Eye (tissue), 1 donor: ENCODE measurements around the gene PPP2R5B.
A peak's percentile ranks its signal among the peaks of the same experiment; 100 is the strongest.
"Not testable (repeated sequence)": the region's sequence is repeated elsewhere in the genome, so short reads cannot be mapped to it uniquely, and the experiment has no call there.

Experiments
- DNase-seq: peaks from one replicate; pipeline ENCODE4 v3.0.0-alpha.2; 2015

Gene PPP2R5B

DNA sequence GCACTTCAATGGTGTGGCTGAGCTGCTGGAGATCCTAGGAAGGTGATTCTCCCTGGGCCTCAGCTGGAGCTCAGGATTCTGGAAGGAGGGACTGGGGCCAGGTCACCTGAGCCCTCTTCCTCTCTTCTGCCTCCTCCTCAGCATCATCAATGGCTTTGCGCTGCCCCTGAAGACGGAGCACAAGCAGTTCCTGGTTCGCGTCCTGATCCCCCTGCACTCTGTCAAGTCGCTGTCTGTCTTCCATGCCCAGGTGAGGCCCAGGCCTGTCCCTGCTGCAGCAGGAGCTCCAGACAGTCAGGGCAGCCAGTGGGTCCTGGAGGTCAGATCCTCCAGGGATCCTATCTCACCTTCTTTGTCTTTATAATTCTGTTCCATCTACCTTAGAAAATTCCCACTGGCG, 5.9 kb downstream of the PPP2R5B start:
- no peak for DNase-seq

DNA sequence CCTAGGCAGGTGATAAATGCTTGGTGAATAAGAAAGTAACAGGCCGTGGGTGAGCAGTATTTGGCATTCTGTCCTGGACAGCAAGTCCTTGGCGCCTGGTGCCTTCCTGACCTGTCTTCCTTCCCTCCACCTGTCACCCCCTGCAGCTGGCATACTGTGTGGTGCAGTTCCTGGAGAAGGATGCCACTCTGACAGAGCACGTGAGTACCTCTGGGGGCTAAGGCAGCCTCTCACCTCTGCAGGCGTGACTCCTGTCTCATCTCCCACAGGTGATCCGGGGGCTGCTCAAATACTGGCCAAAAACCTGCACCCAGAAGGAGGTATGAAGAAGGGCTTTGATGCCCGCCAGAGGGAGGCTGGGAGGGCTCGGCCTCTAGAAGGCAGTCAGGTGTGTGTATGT, 6.8 kb downstream of the PPP2R5B start:
- no peak for DNase-seq

DNA sequence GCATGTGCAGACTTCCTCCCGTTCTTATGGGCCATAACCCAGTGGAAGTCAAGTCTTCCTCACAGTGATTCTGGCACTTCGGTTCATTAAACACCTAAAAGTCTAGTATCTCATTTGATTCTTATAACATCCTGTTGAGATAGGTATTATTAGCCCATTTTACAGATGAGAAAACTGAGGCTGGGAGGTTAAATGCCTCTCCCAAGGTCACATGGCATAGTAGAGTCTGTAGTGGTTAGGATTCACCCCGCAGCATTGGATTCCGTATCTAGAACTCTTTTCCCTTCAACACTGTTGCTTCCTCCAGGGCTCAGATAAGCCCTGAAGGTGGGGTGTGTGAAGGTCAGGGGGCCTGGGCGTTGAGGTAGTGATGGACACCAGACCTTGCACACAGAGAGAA, 7.8 kb downstream of the PPP2R5B start:
- no peak for DNase-seq

DNA sequence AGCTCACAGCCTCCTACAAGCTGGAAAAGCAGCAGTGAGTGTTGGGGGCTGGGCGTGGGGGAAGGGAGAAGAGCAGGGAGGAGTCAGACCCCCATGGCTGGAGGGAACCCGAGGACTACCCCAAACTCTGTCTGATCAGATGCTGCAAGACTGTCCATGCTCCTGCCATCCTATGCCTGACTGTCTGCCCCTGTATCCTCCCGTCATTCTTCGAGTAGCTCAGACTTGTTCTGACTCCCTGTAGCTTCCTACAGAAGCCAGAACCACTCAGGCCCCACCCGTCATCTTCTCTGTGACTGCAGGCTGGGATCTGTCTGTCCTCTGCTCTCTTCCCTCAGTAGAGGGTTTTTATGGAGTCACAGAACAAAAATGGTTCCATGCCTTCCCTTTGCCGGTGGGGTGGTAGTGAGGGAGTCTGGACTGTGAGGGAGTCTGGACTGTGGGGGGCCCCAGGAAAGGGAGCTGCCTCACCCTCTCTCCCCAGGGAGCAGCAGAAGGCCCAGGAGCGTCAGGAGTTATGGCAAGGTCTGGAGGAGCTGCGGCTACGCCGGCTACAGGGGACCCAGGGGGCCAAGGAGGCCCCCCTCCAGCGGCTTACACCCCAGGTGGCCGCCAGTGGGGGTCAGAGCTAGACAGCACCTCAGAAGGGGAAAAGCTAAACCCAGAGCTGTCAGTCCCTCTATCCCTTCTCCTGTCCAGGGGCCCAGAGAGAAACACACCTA, 8.9 kb downstream of the PPP2R5B start:
- no peak for DNase-seq

DNA sequence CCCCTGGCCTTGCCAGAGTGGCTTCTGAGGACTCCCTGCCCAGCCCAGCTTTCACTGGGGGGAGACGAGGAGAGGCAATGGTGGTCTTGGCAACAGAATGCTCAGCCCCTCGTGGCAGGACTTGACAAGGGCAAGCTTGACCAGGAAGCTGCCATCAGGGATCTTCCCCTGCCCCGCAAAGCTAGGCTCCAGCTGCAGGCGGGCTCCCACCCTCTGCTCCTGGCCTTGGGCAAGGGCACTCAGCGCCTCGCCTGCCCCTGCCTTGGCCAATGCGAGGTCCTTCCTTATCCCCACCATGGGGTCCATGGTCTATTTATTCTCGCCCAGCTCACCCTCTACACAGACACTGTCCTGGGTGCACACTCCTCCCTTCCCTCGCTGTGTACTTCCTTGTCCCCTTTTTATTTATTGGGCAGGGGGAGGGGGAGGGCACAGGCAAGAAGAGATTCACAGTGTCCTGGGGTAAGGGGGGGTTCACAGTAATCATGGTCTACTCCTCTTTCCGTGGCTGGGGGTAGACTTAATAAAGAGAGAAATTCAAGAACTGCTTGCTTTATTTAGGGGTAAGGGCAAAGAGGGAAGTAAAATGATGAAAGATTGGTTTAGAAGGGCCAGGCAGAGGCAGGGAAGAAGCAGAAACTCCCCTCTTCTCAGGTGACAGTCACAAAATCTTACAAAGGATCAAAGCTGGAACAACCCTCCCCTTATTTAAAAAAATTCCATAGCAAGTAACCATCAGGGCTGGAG, 9.6 kb downstream of the PPP2R5B start:
- no peak for DNase-seq

DNA sequence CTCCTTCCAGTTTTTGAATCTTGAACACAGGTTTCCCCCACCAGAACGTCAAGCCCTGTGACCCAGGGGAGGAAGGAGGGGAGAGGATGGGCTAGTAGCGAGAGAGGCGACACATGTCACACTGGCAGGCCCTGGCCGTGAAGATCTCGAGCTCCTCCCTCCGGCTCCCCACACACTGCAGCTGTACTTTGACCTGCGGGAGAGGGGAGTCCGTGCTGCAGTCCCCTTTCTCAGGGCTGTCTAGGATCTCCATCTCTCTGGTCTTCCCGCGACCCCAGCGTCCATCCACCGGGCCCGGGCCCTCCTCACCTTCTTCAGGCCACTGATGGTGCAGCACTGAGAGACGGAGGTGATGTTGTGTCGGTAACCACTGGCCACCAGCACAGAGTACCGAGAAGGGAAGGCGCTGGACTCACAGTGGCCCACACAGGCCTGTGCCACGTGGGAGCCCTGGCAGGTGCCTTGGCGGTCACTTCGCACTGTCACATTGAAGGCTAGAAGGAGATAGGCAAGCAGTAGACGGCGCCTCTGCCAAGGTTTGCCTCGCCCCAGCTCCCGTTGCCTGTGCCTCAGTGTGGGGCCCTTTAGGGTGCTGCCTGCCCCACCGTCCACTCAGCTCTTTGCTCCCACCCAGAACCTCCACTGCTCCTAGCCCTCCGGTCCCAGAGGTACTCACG, 10.3 kb downstream of the PPP2R5B start:
- no peak for DNase-seq

DNA sequence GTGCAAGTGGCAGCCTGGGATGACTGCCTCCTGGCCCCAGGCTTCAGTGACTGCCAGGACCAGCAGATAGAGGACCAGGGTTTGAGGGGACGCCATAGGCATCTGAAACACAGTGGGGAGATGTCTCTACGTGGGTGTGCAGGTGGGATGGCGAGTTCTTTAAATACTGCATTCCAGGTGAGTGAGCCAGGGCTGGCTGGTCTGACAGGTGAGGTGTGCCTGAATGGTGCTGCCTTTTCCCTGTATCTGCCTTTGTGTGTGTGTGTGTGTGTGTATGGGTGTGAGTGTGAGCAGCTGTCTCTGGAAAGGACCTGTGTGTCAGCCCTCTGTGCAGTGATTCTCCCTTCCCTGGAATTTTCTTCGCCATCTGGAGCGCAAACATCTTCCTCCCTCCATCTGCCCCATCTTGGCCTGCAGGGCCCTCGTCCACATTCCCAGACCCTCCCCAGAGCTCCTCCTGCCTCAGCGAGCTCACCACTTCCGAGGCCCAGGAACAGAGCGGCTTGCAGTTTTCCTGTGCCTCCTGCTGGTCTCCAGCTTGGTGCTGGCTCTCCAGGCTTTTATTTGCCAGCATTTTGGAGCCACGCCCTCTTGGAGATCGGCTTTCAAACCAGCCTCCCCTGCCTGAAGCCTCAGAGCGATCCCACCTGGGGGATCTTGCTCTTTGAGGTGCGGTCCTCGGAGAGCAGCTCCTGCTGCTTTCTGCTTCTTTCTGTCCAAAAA, 11.0 kb downstream of the PPP2R5B start, which contains the start of gene GPHA2:
TSS of gene GPHA2 (minus strand) at position 535 of the 723 bp plus-strand sequence. CDS start at position 102, 433 bp downstream.
- DNase-seq, result peak; percentile 46

DNA sequence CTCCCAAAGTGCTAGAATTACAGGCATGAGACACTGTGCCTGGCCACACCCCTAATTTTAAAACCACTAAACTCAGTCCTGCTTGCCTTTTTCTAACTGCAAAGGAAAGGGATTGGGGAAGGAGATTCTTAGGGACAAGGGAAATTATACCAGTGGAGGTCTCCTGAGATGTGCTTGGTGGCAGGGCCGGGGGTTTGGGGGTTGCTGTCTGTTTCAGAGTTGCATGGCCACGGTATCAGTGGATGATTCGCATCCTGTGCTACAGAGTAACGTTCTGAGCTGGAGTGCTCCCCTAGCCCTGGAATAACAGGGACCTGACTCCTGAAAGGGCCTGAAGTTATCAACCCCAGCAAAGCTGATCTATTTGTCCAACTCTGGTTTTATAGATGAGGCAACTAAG, 12.1 kb downstream of the PPP2R5B start:
- DNase-seq, result no peak

DNA sequence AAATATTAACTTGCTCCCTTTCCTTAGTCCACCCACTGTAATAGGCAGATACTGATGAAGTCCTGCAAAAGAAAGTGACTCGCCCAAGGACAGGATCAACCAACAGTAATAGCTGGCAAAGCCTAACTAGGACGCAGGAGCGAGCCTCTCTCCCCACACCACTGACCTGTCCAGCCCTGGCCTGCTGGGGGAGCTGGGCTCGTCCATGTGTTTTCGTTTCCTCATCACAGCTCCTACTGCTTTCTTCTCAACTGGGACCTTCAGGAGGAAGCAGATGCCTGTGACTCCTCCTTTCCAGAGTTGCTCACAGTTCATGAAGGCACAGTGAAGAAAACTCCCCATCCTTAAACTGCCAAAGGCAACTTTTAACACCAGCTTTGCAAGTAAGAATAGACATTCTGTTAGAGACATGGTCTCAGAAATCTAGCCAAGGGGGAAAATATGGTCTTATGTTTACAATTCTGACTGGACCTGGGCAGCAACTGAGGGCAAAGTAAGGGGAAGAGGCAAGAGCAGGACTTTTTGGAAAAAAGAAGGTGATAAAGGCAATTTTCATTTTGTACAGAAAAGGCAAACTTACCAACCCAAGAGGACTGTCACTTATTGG, 22.8 kb downstream of the PPP2R5B start:
- DNase-seq, result no peak

DNA sequence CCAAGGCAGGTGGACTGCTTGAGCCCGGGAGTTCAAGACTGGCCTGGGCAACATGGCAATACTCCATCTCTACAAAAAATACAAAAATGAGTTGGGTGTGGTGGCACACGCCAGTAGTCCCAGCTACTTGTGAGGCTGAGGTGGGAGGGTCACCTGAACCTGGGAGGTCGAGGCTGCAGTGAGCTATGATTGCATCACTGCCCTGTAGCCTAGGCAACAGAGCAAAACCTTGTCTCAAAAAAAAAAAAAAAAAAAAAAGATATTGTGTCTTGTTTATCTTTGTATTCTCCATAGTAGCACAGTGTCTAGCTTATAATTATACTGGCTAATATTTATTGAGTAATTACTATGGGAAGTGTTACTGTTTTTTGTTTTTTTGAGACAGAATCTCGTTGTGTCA, 27.0 kb downstream of the PPP2R5B start:
- DNase-seq, result no peak

DNA sequence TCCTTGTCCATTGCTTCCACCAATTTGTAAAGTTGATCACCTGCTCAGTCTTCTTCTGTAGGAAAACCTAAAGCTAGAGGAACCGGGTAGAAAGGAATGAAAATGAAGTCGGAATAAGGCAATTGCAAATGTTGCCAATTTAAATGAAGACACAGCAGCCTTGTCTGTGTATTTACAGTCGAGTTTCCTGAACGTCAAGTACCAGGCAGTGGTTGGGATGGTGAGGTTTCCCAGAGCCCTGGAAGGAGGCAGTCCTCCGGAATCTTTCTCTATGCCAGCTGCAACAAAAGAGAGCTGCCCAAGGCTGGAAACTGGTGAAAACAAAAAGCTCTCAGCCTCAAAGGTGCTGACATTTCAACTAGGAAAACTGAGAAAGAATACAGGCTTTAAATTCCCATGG, 29.7 kb downstream of the PPP2R5B start:
- DNase-seq, result no peak

DNA sequence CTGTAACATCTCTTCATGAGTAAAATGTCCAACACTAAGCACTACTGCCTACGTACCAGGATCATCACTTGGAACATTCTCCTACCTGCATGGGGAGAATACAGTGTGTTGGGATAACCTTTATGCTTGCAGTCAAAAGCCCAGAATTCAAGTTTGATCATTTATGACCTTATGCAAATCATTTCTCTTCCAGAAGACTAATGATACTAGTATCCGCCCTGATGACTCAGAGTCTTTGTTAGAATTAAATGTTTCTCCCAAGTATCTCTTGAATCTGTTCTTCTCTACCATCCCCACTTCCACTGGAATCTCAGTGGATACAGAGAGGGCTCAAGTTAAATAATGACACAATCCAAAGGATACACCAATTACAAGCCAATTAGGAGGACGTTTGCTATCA, 35.0 kb downstream of the PPP2R5B start:
- no peak for DNase-seq

DNA sequence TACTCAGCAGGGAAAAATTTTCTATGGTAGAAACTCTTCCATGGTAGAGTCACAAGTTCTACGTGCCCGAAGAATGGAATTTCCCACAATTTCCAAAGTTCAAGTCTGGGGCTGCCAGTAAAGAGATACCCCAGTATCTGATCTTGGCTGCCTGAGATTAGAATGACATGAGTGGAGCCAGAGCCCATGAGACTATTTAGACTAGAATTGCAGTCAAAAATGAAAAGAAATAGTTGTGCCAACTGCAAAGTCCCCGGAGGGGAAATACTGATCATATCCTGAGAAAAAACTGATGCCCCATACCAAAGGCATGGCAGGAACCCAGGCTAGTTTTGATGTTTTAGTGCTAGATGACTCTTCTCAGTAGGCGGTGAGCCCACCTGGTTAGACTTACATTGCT, 36.2 kb downstream of the PPP2R5B start:
- DNase-seq, result no peak

DNA sequence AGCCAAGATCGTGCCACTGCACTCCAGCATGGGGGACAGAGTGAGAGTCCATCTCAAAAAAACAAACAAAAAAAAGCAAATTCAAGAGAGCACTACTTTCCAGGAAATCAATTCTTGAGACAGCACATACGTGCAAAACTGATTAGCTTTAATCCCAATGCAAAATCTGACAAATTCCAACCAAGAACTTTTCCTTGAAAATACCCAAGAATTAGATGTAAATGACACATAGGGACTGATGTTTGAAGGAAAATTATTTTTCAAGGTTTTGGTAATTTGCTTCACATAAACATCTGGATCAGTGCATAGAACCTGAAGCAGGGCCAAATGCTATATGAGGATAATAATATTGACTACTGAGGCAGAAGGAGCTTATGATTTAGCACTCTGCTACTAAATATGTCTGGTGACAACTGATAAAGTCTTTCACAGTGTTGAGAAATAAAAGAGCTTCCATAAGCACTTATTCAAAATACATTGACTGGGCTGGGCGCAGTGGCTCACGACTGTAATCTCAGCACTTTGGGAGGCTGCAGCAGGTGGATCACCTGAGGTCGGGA, 38.7 kb downstream of the PPP2R5B start:
- no peak for DNase-seq

DNA sequence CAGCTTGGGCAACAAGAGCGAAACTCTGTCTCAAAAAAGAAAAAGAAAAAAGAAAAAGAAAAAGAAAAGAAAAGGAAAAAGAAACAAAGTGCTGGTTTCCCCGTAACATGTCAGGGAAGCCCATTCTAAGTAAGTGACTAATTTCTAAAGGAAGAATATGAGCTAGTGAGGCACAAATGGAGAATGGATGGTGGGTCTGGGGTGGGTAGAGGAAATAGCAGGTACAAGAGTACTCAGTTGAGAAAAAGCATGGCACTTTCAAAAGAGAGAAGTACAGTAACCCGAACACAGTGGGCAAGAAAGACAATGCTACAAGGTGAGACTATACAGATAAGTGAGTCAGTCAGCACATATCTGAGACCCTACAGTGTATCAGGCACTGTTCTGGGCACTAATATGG, 42.9 kb downstream of the PPP2R5B start:
- DNase-seq, result no peak

DNA sequence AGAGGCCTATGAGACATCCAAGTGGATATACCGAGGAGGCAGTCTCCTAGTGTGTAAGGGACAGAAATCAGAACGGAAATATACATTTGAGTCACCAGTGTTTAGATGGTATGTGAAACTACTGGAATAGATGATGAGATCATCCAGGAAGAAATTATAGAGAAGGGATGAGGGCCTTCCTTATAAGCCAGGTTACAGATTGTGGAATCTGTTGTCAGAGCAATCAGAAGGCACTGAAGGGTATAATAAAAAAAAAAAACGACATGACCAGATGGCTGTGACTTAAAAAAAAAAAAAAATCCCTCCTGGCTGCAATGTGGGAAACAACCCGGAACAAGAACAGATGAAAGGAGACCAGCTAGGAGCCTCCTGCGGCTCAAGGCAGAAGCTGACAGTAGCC, 44.7 kb downstream of the PPP2R5B start:
- DNase-seq, result no peak

DNA sequence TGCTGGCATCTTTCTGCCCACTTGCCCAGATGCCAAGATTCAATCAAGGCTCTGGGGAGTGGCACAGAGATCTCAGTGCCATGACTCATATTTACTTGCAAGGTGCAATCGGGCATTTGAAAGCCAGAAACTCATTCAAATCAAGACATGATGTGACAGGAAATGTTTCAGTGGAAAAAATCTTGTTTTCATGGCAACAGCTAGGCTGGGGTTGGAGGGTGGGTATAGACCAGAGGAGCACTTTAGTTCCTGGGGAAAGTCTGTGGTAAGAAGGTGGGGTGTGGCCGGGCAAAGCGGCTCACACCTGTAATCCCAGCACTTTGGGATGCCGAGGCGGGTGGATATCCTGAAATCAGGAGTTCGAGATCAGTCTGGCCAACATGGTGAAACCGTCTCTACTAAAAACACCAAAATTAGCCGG, 46.3 kb downstream of the PPP2R5B start:
- no peak for DNase-seq

DNA sequence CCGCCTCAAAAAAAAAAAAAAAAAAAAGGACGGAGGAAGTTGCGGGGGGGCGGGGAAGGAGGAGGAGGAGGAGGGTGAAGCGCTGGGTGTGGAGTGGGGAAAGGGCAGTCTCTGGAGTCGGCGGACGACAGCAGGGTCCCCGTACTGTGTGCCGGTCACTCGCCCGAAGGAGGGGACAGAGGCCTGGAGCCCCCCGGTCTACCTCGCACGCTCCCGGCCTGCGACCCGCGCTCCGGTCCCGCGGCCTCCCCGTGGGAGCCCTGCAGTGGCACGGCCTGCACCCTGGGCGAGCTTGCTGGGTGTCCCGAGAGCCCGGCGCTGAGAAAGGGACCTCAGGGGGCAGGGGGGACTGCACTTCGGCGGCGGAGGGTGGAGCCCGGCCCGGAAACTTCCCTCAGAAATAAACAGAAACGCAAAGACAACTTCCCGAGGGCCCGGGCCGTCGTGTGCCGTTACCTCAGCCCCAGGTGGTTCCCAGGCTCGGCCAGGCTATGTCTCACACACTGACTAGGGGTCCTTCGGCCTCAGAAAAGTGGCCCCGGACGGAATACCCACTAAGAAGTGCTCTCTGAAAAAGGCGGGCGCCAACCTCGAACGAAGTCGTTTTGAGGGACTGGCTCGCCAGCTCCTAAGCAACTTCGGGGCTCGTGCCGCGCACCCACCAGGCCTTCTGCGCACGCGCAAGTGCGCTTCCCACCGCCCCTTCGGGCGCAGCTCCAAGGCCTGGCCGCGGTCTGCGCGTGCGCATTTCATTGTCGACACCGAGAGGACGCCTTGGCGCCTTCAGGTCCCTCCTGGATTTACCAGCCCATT, 47.1 kb downstream of the PPP2R5B start, which contains the start of gene MAJIN:
TSS of gene MAJIN (minus strand) at position 688 of the 813 bp plus-strand sequence. CDS start 12,703 bp downstream, outside the sequence.
- peak; percentile 96 for DNase-seq

DNA sequence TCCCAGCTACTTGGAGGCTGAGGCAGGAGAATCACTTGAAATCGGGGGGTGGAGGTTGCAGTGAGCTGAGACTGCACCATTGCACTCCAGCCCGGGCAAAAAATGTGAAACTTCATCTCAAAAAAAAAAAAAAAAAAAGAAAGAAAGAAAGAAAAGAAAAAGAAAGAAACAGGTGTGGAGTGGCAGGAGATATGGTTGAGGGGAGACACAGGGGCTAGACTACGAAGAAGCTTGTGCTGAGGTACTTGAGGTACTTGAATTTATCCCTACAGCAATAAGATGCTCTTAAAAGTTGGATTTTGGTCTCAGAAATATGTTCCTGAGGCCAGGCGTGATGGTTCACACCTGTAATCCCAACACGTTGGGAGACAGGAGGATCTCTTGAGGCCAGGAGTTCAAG, 49.6 kb downstream of the PPP2R5B start:
- DNase-seq, result no peak

DNA sequence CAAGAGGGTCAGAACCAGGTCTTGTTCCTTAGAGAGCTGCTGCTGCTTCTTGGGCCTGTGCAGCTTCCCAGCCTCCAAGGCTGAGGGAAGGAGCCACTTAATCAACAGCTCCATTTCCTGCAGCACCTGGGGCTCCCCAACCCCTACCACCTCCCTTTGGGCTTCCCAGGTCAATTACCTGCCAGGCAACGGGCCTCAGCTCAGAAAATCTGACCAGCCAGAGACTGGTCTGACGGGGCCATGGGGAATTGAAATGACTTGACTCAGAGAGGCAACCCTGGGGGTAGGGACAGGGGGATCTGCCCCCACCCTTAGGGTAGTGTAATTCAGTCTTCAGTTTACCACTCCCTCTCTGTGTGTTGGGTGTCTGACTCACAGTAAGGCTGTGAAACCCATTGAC, 52.2 kb downstream of the PPP2R5B start:
- DNase-seq, result no peak

DNA sequence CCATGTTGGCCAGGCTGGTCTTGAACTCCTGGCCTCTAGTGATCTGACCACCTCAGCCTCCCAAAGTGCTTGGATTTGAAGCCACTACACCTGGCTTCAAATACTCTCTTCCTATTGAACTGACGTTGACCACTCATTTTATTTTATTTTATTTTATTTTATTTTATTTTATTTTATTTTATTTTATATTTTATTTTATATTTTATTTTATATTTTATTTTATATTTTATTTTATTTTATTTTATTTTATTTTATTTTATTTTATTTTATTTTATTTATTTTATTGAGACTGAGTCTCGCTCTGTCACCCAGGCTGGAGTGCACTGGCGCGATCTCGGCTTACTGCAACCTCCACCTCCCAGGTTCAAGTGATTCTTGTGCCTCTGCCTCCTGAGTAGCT, 58.9 kb downstream of the PPP2R5B start:
- not testable (repeated sequence) for DNase-seq
